BLaER1 treated with 17β-estradiol and CSF1 and Interleukin-3, amounts not matched to agents 10 nM and 100 nM (cell line): ENCODE measurements around the gene CFAP251.

ENCODE experiments used
- H3K27ac ChIP-seq, 11 experiments: shearing (Covaris generic); formaldehyde crosslinking; 2 replicates each; pipeline ENCODE4 v1.8.1; 2022
- H3K27me3 ChIP-seq, 11 experiments: shearing (Covaris generic); formaldehyde crosslinking; 2 replicates each; pipeline ENCODE4 v1.8.1; 2022
- H3K36me3 ChIP-seq, 11 experiments: shearing (Covaris generic); formaldehyde crosslinking; 2 replicates each; pipeline ENCODE4 v1.8.1; 2022
- H3K4me1 ChIP-seq, 10 experiments: shearing (Covaris generic); formaldehyde crosslinking; 2 replicates each; pipeline ENCODE4 v1.8.1; 2022
- H3K4me2 ChIP-seq, 11 experiments: shearing (Covaris generic); formaldehyde crosslinking; 2 replicates each; pipeline ENCODE4 v1.8.1; 2022
- H3K4me3 ChIP-seq, 10 experiments: shearing (Covaris generic); formaldehyde crosslinking; 2 replicates each; pipeline ENCODE4 v1.8.1; 2022
- H3K9ac ChIP-seq, 11 experiments: shearing (Covaris generic); formaldehyde crosslinking; 2 replicates each; pipeline ENCODE4 v1.8.1; 2022
- H3K9me3 ChIP-seq, 11 experiments: shearing (Covaris generic); formaldehyde crosslinking; replicated peaks in 1 of 11; 2 replicates each; pipeline ENCODE4 v1.8.1; 2022
- H4K20me1 ChIP-seq, 11 experiments: shearing (Covaris generic); formaldehyde crosslinking; 2 replicates each; pipeline ENCODE4 v1.8.1; 2022
- Cebpa-rat ChIP-seq, 11 experiments: shearing (Covaris generic); IDR thresholded peaks; 2 replicates each; pipeline ENCODE4 v1.8.1; 2022

Gene CFAP251

GRCh38 chr12:122042910-122043309 is 124.5 kb downstream of the CFAP251 start:
- H3K9me3 ChIP-seq: no peaks in the 10 kb centered on the region
- peaks cover 10 to 99% (median 94%) of the 10 kb centered on the region in 11 experiments; a peak in 21 of 22 replicates for H3K36me3 ChIP-seq
- H3K27ac ChIP-seq: no peak overlapping the region
- no peak overlapping the region for H3K9ac ChIP-seq
- H3K4me3 ChIP-seq: no peak overlapping the region
- no peak for TF ChIP-seq Cebpa-rat (IDR thresholded peaks at IDR 0.05)
- H3K4me1 ChIP-seq: peaks cover 7 to 28% (median 17%) of the 10 kb centered on the region in 10 experiments; a peak in 18 of 20 replicates
- H3K4me2 ChIP-seq: no peak overlapping the region
- peaks cover 0 to 64% (median 10%) of the 10 kb centered on the region in 11 experiments; a peak in 13 of 22 replicates for H4K20me1 ChIP-seq
- H3K27me3 ChIP-seq: no peaks in the 10 kb centered on the region

- no peak for TF ChIP-seq Cebpa-rat (IDR thresholded peaks at IDR 0.05)
- H3K4me1 ChIP-seq: peaks cover 7 to 27% (median 17%) of the 10 kb centered on the region in 10 experiments; a peak in 18 of 20 replicates
- no peak overlapping the region for H3K4me2 ChIP-seq
- H3K9me3 ChIP-seq: no peaks in the 10 kb centered on the region
- no peak overlapping the region for H3K27ac ChIP-seq
- no peak overlapping the region for H3K4me3 ChIP-seq
- no peak overlapping the region for H3K9ac ChIP-seq
- peaks cover 0 to 59% (median 10%) of the 10 kb centered on the region in 11 experiments; a peak in 13 of 22 replicates for H4K20me1 ChIP-seq
- peaks cover 10 to 99% (median 94%) of the 10 kb centered on the region in 11 experiments; a peak in 21 of 22 replicates for H3K36me3 ChIP-seq
- no peaks in the 10 kb centered on the region for H3K27me3 ChIP-seq
These were observed 125.1 kb downstream of the CFAP251 start for GRCh38 chr12:122043476-122043875.

GRCh38 chr12:122045262-122045661 is 126.9 kb downstream of the CFAP251 start:
- H4K20me1 ChIP-seq: peaks cover 0 to 57% (median 12%) of the 10 kb centered on the region in 11 experiments; a peak in 13 of 22 replicates
- H3K27me3 ChIP-seq: no peaks in the 10 kb centered on the region
- no peak overlapping the region for H3K27ac ChIP-seq
- no peak overlapping the region for H3K9ac ChIP-seq
- H3K4me3 ChIP-seq: no peak overlapping the region
- no peak overlapping the region for H3K4me2 ChIP-seq
- H3K4me1 ChIP-seq: peaks cover 7 to 13% (median 10%) of the 10 kb centered on the region in 10 experiments; a peak in 18 of 20 replicates
- no peak for TF ChIP-seq Cebpa-rat (IDR thresholded peaks at IDR 0.05)
- H3K36me3 ChIP-seq: peaks cover 10 to 99% (median 97%) of the 10 kb centered on the region in 11 experiments; a peak in 21 of 22 replicates
- no peaks in the 10 kb centered on the region for H3K9me3 ChIP-seq

GRCh38 chr12:122046145-122046544 is 127.8 kb downstream of the CFAP251 start:
- no peak overlapping the region for H3K4me3 ChIP-seq
- peaks cover 0 to 57% (median 16%) of the 10 kb centered on the region in 11 experiments; a peak in 14 of 22 replicates for H4K20me1 ChIP-seq

DNA sequence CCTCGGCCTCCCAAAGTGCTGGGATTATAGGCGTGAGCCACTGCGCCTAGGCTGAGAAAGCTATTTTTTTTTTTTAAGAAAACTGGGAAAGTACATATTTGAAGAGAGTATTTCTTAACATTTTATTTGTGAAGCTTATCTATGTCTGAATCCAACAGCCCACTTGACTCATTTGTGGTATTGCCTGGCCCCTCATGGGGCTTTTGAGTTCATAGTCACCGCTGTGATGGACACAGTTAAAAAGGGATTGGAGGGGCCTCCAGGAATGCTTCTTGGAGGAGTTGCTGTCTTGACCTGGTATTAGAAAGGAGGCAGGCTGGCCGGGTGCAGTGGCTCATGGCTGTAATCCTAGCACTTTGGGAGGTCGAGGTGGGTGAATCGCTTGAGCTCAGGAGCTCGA is 129.8 kb downstream of the CFAP251 start:
- Histone ChIP-seq H3K9me3 (no peaks in the 10 kb centered on the region), H3K9ac (no peak overlapping the region), H3K4me3 (no peak overlapping the region), H3K4me2 (no peak overlapping the region), H3K4me1 (no peaks in the 10 kb centered on the region; a peak in 1 of 20 replicates), H4K20me1 (peaks cover 0 to 55% (median 20%) of the 10 kb centered on the region in 11 experiments; a peak in 12 of 22 replicates), H3K27ac (no peak overlapping the region), H3K27me3 (no peaks in the 10 kb centered on the region), H3K36me3 (peaks cover 10 to 96% (median 86%) of the 10 kb centered on the region in 11 experiments; a peak in 21 of 22 replicates)
- TF ChIP-seq Cebpa-rat (IDR thresholded peaks at IDR 0.05): no peak

More at GRCh38 chr12:122046145-122046544, 127.8 kb downstream of the CFAP251 start:
- peaks cover 0 to 4% (median 1%) of the 10 kb centered on the region in 10 experiments; a peak in 11 of 20 replicates for H3K4me1 ChIP-seq
- no peaks in the 10 kb centered on the region for H3K27me3 ChIP-seq
- no peak for TF ChIP-seq Cebpa-rat (IDR thresholded peaks at IDR 0.05)
- no peak overlapping the region for H3K9ac ChIP-seq
- H3K36me3 ChIP-seq: peaks cover 10 to 99% (median 98%) of the 10 kb centered on the region in 11 experiments; a peak in 21 of 22 replicates
- 0 out of 22 replicates have a peak overlapping the region, but pooled peaks of 1 of the 11 experiments have one; percentile 22 for H3K27ac ChIP-seq
- H3K4me2 ChIP-seq: no peak overlapping the region
- no peaks in the 10 kb centered on the region for H3K9me3 ChIP-seq

GRCh38 chr12:122049827-122050226 is 131.4 kb downstream of the CFAP251 start:
- H3K4me3 ChIP-seq: no peak overlapping the region
- TF ChIP-seq Cebpa-rat (IDR thresholded peaks at IDR 0.05): no peak
- no peak overlapping the region for H3K9ac ChIP-seq
- no peaks in the 10 kb centered on the region for H3K9me3 ChIP-seq
- peaks cover 0 to 90% (median 74%) of the 10 kb centered on the region in 11 experiments; a peak in 20 of 22 replicates for H3K36me3 ChIP-seq
- no peaks in the 10 kb centered on the region for H3K27me3 ChIP-seq
- peaks cover 0 to 3% (median 0%) of the 10 kb centered on the region in 10 experiments; a peak in 2 of 20 replicates for H3K4me1 ChIP-seq
- H3K4me2 ChIP-seq: no peak overlapping the region
- H4K20me1 ChIP-seq: peaks cover 0 to 57% (median 24%) of the 10 kb centered on the region in 11 experiments; a peak in 13 of 22 replicates
- no peak overlapping the region for H3K27ac ChIP-seq

- H4K20me1 ChIP-seq: peaks cover 0 to 60% (median 24%) of the 10 kb centered on the region in 11 experiments; a peak in 13 of 22 replicates
- no peak overlapping the region for H3K9ac ChIP-seq
- no peaks in the 10 kb centered on the region for H3K9me3 ChIP-seq
- 0 out of 22 replicates have a peak overlapping the region, but pooled peaks of 1 of the 11 experiments have one; percentile 5 for H3K27ac ChIP-seq
- H3K4me3 ChIP-seq: no peak overlapping the region
- peaks cover 0 to 3% (median 0%) of the 10 kb centered on the region in 10 experiments; a peak in 2 of 20 replicates for H3K4me1 ChIP-seq
- no peak overlapping the region for H3K4me2 ChIP-seq
- TF ChIP-seq Cebpa-rat (IDR thresholded peaks at IDR 0.05): no peak
- H3K36me3 ChIP-seq: peaks cover 0 to 90% (median 74%) of the 10 kb centered on the region in 11 experiments; a peak in 20 of 22 replicates
- H3K27me3 ChIP-seq: no peaks in the 10 kb centered on the region
These were observed 132.3 kb downstream of the CFAP251 start for GRCh38 chr12:122050706-122051105.

GRCh38 chr12:122051231-122051876 is 133.0 kb downstream of the CFAP251 start:
- Histone ChIP-seq H3K4me1 (peaks cover 0 to 3% (median 0%) of the 10 kb centered on the region in 10 experiments; a peak in 2 of 20 replicates), H3K9me3 (no peaks in the 10 kb centered on the region), H3K36me3 (peaks cover 5 to 90% (median 74%) of the 10 kb centered on the region in 11 experiments; a peak in 20 of 22 replicates), H3K4me3 (no peak overlapping the region), H4K20me1 (peaks cover 0 to 55% (median 21%) of the 10 kb centered on the region in 11 experiments; a peak in 13 of 22 replicates), H3K27me3 (no peaks in the 10 kb centered on the region), H3K4me2 (no peak overlapping the region), H3K27ac (no peak overlapping the region), H3K9ac (peak overlapping the region in 1 of 11 experiments; percentile 28; a peak in 1 of 22 replicates)
- TF ChIP-seq Cebpa-rat (IDR thresholded peaks at IDR 0.05): no peak

- Histone ChIP-seq H4K20me1 (peaks cover 0 to 62% (median 21%) of the 10 kb centered on the region in 11 experiments; a peak in 13 of 22 replicates), H3K9me3 (no peaks in the 10 kb centered on the region), H3K27me3 (no peaks in the 10 kb centered on the region), H3K4me3 (no peak overlapping the region), H3K4me2 (no peak overlapping the region), H3K36me3 (peaks cover 7 to 90% (median 74%) of the 10 kb centered on the region in 11 experiments; a peak in 20 of 22 replicates), H3K4me1 (peaks cover 0 to 3% (median 0%) of the 10 kb centered on the region in 10 experiments; a peak in 2 of 20 replicates), H3K9ac (no peak overlapping the region), H3K27ac (no peak overlapping the region)
- no peak for TF ChIP-seq Cebpa-rat (IDR thresholded peaks at IDR 0.05)
These were observed 133.9 kb downstream of the CFAP251 start for GRCh38 chr12:122052285-122052684.
